IPS-NIHi7 (cell line): ENCODE measurements around the gene SLF1.

Experiments used
- DNase-seq: peaks from one replicate; pipeline ENCODE4 v3.0.0; 2012; ENCODE audit warnings: mixed read lengths; ENCODE audit errors: extremely low spot score

The SLF1 gene

DNA sequence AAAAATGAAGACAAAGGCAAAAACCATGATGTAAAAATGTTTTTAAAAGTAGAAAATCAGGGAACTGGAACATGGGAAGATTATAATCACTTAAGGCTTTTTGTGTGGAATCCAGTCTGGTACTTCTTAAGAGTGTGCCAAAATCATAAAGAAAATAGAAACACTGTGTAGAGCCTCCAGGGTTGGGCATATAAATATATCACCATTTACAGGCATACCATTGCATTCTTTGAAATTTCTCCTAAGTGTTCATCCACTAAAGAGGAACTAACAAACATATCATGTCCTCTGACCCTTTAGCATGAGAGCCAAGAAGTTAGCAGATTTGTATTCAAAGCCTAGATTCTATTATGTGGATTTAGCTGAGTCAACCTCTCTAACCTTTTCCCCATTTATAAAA lies 93.3 kb downstream of the SLF1 start:
- DNase-seq = no peak

DNA sequence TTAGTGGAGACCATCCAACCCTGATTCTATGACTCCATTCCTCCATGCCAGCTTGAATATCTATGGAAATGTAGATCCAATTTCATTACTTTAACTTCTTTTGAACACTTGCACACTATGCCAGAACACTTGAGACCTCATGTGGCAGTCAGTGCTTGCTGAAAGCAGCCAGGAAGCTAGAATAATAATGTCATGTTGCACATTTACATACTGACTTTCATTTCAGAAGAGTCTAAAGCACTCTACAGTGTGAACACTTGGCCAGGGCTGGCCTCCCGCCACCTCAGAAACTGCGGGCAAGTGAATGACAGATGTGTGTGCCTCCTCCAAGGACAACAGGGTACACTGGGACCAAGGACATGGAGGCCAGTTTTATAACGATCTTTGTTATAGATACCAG lies 97.3 kb downstream of the SLF1 start:
- no peak for DNase-seq

DNA sequence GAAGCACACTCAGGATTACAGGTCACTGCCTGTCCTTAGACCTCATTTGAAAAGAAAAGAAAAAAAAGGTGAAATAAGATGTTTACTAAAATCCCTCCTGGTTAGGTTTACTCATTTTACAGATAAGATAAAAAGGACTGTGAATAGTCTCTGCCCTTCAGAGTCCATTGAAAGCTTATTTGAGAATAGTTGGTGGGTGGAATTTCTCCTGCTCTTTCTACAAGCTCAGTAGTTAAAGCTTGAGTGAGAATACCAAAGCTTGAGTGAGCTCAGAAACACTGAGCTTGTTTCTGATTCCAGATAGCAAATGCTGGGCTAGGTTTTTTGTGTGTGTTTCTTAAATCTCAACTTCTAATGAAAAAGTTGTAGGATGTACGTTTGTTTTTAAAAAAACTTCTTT lies 106.7 kb downstream of the SLF1 start:
- DNase-seq = no peak

DNA sequence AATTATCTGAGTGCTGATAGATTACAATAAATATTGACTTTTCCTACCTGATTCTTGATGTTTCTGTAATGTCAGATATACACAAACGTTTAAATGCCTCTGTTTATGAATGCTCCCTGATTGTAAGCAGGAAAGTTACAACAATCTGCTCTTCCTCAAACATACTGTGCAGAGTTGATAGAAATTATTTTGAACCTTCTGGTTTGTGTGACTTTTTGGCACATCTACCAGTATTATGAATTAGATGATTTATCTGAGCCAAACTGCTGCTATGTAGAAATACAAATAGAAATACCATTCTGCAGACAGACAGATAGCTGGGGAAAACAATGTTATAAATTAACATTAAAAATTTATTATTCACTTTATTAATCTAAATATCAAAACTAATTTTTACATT lies 113.0 kb downstream of the SLF1 start:
- no peak for DNase-seq

DNA sequence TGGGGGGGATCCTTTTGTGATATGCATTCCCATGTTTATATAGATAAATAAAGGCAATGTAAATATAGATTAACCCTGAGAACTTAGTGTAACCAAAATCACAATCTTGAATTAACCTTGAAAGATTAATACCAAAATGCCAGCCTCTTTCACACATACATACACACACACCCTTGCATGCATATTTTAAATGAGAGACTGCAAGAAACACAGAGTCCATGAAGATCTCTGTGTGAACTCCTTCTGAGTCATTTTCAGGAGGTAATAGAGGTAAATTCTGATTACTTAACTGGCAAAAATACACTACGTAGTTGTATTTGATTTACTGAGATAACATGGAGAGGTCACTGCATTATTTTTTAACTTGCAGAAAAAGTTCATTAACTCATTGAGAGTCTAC lies 118.0 kb downstream of the SLF1 start:
- no peak for DNase-seq

DNA sequence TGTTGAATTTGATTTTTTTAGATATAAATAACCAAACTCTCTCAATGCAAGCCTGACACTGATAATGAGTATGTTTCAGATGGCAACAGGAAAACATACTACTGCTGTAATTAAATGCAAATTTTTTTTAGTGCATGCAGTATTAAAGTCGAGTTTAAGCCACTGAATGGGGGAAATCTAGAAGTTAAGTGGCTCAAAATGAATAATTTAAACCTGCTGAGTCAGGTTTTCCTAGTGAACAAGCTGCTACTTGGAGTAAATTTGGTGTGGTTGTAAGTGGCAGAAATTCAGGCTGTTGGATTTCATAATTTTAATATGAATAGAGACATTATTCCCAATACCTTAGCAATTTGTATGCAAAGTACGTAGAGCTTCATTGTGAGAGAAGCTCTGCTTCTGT lies 121.8 kb downstream of the SLF1 start:
- DNase-seq = no peak

DNA sequence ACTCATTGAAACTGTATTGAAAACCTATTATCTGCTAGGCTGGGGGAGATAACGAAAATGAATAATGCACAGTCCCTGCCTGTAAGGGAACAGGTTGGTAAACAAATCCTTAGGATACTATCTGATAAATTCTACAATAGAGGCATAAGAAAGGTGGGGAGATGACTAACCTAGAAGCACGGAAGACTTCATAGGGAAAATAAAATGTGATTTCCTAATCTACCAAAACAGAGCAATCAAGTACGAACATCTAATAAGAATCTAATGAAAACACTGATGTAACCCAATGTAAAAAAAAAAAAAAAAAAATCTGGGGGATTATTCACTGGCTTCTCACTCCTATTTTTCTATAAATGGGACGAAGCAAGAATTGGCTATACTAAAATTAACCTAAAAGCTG lies 124.4 kb downstream of the SLF1 start:
- DNase-seq = no peak

DNA sequence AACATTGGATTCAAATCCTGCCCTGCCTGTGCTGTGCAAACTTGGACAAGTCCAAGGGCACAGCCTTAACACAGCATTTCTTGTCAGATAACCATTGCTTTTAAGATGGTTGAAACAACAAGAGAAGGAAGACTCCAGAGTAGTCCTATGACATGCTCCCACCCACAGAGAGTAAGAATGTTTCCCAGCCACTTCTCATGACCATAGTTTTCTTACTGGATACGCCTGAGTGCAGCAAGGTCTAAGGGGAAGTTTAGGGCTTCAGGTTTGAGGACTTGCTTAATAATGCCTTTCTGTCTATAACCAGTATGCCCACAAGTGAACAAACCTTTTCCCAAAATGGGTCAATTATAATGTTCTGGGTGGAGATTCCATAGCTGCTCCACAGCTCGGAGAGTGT lies 126.4 kb downstream of the SLF1 start:
- DNase-seq = no peak

DNA sequence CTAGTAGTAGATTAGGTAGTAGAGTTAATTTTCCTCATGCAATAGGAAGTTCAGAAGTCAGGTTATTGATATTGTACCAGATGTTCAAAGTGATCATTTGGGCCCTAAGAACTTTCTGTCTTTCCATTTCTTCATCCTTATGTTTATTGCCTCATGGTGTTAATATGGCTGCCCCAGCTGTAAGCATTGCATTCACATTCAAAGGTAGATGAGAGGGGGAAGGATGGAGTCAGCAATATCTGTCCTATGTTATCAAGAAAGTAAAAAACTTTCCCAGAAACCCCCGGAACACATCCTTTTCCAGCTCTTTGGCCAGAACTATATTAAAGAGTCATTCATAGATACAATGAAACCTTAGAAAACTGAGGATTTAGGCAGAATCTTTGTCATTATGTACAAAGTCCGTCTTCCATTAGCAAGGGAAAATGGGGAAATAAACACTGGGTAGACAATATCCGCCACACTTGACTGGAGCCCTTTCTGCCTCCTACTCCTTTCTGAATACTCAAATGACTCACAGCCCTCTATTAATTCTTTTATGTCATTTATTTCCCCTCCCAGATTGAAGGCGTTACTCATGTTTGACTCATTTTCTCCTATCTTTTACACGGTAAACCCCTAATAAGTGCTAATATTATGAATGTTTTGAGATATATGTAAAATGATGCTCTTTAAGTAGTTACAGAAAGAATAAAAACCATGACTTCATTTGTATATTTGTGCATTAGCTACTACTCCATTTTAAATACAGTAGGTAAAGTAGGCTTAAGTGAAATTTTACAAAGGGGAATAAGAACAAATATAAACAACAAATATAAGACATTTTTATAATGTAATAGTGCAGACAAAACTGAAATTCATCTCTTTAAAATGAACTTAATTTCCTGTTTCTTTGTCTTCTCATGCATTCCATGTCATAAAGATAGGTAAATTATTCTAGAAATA lies 127.6 kb downstream of the SLF1 start:
- no peak for DNase-seq

DNA sequence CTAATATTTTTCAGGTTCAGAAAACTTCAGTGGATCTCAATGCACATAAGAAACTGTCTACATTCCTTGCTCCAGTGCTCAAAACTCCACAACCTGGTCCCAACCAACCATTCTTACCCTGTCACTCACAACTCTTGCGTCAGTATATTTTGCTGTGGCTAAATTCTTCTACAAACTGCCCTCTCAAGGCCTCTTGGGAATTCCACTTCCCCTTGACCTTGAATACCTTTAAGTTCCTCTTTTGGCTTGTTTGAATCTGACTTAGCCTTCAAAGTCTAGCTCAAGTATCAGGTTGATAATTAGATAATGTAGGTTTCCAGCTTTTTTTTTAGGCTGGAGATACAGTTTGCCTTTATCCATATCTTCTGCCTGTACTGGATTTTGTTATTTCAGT lies 128.3 kb downstream of the SLF1 start:
- DNase-seq = no peak
